DOHH2 (cell line): ENCODE measurements around the gene CERS6.

Source experiments
- H3F3A ChIP-seq: fragments of 200-600 bp; sonication (generic), shearing (Covaris generic); 2 replicates; pipeline ENCODE4 v1.6.0; 2016; ENCODE audit warnings: antibody characterized with exemption, mild to moderate bottlenecking; ENCODE audit not compliant: control insufficient read depth, insufficient read depth
- H3K27ac ChIP-seq: fragments of 200-600 bp; sonication (generic); 2 replicates; pipeline ENCODE4 v1.5.1; 2014; ENCODE audit warnings: low read depth, mild to moderate bottlenecking, low read length, moderate library complexity
- H3K27me3 ChIP-seq: fragments of 200-600 bp; sonication (generic); 2 replicates; pipeline ENCODE4 v1.6.1; 2014; ENCODE audit warnings: mild to moderate bottlenecking, low read length, mixed read lengths; ENCODE audit not compliant: control insufficient read depth
- H3K36me3 ChIP-seq: fragments of 200-600 bp; sonication (generic); 2 replicates; pipeline ENCODE4 v1.6.1; 2014; ENCODE audit warnings: mild to moderate bottlenecking, low read length, moderate library complexity, mixed read lengths; ENCODE audit not compliant: control insufficient read depth
- H3K4me1 ChIP-seq: fragments of 200-600 bp; sonication (generic); 2 replicates; pipeline ENCODE4 v1.6.1; 2014; ENCODE audit warnings: mild to moderate bottlenecking, low read length, mixed read lengths; ENCODE audit not compliant: control insufficient read depth
- H3K4me2 ChIP-seq: fragments of 200-600 bp; sonication (generic); 2 replicates; pipeline ENCODE4 v1.6.0; 2014; ENCODE audit warnings: mild to moderate bottlenecking, low read length, moderate library complexity
- H3K4me3 ChIP-seq: fragments of 200-600 bp; sonication (generic); 2 replicates; pipeline ENCODE4 v1.5.1; 2014; ENCODE audit warnings: mild to moderate bottlenecking, low read length, mixed read lengths
- H3K79me2 ChIP-seq: fragments of 200-600 bp; sonication (generic); 2 replicates; pipeline ENCODE4 v1.6.1; 2014; ENCODE audit warnings: mild to moderate bottlenecking, low read length, mixed read lengths; ENCODE audit not compliant: control insufficient read depth
- H3K9me2 ChIP-seq: fragments of 200-600 bp; sonication (generic); replicated peaks from 2 replicates; pipeline ENCODE4 v1.6.1; 2014; ENCODE audit warnings: mild to moderate bottlenecking, low read length, mixed read lengths; ENCODE audit not compliant: control insufficient read depth
- H3K9me3 ChIP-seq: fragments of 200-600 bp; sonication (generic); 2 replicates; pipeline ENCODE4 v1.6.1; 2014; ENCODE audit warnings: antibody characterized with exemption, low read length, mixed read lengths; ENCODE audit not compliant: control insufficient read depth, insufficient read depth
- H4K20me1 ChIP-seq: fragments of 200-600 bp; sonication (generic); 2 replicates; pipeline ENCODE4 v1.6.0; 2014; ENCODE audit warnings: low read depth, mild to moderate bottlenecking, antibody characterized with exemption, low read length, moderate library complexity; ENCODE audit not compliant: control insufficient read depth, insufficient read depth
- EZH2phosphoT487 ChIP-seq: fragments of 200-600 bp; sonication (generic); IDR thresholded peaks from 2 replicates; pipeline ENCODE4 v1.6.1; 2017; ENCODE audit warnings: borderline replicate concordance, mild to moderate bottlenecking, antibody characterized with exemption, low read length, moderate library complexity, mixed read lengths
- TF ChIP-seq, protein P1 (sequence below): fragments of 200-600 bp; sonication (generic); IDR thresholded peaks from one replicate; pipeline ENCODE4 v1.5.1; 2014; ENCODE audit warnings: antibody characterized with exemption, mild to moderate bottlenecking, low read depth, low read length; ENCODE audit not compliant: poor library complexity, severe bottlenecking

The CERS6 gene

DNA sequence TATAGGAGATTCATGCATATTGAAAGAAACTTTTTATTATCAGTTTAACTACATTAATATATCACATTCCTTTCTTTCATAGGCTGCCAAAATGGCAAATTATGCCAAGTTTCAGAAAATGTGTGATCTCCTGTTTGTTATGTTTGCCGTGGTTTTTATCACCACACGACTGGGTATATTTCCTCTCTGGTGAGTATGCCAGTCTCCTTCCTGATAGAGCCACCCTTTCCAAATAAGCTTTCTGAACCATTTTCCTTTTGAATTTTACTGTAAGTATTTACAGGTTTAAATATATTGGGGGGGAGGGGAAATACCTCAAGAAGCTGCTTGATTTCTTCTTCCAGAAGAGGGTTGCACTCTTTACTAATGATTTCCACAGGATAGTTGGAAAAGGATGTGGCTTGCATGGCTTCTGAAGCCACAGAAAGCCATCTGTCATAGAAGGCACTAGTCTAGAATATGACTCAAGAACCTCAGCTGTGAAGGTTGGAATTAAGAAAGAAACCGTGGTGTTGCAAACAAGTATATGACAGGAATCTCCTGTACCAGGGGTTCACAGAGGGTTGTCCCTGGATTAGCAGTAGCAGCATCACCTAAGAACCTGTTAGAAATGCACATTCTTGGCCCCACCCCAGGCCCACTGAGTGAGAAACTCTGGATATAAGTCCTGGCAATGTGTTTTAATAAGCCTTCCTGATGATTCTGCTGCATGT is 261.9 kb downstream of the CERS6 start:
- Histone ChIP-seq H3K27ac (no peak overlapping the region), H3K4me2 (no peak overlapping the region), H3K9me2 (no peaks in the 10 kb centered on the region), H3K4me3 (no peak overlapping the region), H3K79me2 (no peaks in the 10 kb centered on the region), H3K9me3 (no peaks in the 10 kb centered on the region), H3K27me3 (no peaks in the 10 kb centered on the region), H3K4me1 (no peaks in the 10 kb centered on the region), H3F3A (no peaks in the 10 kb centered on the region), H4K20me1 (no peaks in the 10 kb centered on the region), H3K36me3 (no peaks in the 10 kb centered on the region)
- TF ChIP-seq EZH2phosphoT487 = no peak
- TF ChIP-seq, protein P1, sequence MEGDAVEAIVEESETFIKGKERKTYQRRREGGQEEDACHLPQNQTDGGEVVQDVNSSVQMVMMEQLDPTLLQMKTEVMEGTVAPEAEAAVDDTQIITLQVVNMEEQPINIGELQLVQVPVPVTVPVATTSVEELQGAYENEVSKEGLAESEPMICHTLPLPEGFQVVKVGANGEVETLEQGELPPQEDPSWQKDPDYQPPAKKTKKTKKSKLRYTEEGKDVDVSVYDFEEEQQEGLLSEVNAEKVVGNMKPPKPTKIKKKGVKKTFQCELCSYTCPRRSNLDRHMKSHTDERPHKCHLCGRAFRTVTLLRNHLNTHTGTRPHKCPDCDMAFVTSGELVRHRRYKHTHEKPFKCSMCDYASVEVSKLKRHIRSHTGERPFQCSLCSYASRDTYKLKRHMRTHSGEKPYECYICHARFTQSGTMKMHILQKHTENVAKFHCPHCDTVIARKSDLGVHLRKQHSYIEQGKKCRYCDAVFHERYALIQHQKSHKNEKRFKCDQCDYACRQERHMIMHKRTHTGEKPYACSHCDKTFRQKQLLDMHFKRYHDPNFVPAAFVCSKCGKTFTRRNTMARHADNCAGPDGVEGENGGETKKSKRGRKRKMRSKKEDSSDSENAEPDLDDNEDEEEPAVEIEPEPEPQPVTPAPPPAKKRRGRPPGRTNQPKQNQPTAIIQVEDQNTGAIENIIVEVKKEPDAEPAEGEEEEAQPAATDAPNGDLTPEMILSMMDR = no peak

DNA sequence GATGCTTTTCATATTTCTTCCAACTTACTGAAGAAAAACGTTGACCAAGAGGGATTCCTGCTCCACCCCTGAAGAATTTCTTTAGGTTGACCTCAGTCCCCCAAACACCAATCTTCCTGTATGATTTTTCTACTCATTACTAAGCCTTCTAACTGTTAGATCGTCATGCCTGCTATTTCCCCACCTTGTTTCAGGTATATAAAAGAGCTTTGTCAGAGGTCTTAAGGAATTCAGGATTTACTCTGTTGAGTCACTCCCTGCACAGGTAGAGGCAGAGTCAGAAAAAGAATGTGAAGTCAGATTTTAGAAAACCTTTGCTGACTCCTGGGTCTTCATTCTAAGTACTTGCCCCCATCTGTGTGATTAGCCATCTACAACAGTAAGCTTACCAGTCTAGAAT is 262.6 kb downstream of the CERS6 start:
- Histone ChIP-seq H3K79me2 (no peaks in the 10 kb centered on the region), H3K36me3 (no peaks in the 10 kb centered on the region), H3K27ac (no peak overlapping the region), H4K20me1 (no peaks in the 10 kb centered on the region), H3K9me2 (no peaks in the 10 kb centered on the region), H3K4me1 (no peaks in the 10 kb centered on the region), H3K4me3 (no peak overlapping the region), H3K9me3 (no peaks in the 10 kb centered on the region), H3F3A (no peaks in the 10 kb centered on the region), H3K4me2 (no peak overlapping the region), H3K27me3 (no peaks in the 10 kb centered on the region)
- TF ChIP-seq, protein P1 = no peak
- TF ChIP-seq EZH2phosphoT487 = no peak

DNA sequence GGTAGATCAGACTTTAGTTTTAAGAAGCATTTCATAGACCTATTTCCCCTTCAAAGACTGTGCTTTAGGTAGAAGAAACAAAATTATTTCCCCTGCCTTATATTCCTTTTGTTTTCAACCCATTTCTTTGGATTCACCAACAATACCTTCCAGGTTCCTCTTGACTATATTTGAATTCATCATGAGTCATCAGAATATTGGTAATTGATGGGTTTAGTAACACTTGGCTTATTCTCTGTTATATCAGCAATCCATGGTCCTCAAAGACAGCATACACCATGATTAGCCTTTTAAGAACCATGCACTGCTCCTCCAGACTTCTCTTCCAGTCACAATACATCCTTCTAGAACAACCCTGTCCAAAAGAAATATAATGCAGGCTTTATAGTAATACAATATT is 263.4 kb downstream of the CERS6 start:
- Histone ChIP-seq H3K36me3 (no peaks in the 10 kb centered on the region), H3K27me3 (no peaks in the 10 kb centered on the region), H3K4me1 (no peaks in the 10 kb centered on the region), H3K4me2 (no peak overlapping the region), H3K9me2 (no peaks in the 10 kb centered on the region), H3F3A (no peaks in the 10 kb centered on the region), H3K79me2 (no peaks in the 10 kb centered on the region), H3K27ac (no peak overlapping the region), H3K4me3 (no peak overlapping the region), H3K9me3 (no peaks in the 10 kb centered on the region), H4K20me1 (no peaks in the 10 kb centered on the region)
- TF ChIP-seq EZH2phosphoT487 = no peak
- TF ChIP-seq, protein P1 = no peak
